Measurements from ENCODE around the gene TRDN.
"Not testable (repeated sequence)": the region's sequence is repeated elsewhere in the genome, so short reads cannot be mapped to it uniquely, and the experiment has no call there.

TRDN gene

DNA sequence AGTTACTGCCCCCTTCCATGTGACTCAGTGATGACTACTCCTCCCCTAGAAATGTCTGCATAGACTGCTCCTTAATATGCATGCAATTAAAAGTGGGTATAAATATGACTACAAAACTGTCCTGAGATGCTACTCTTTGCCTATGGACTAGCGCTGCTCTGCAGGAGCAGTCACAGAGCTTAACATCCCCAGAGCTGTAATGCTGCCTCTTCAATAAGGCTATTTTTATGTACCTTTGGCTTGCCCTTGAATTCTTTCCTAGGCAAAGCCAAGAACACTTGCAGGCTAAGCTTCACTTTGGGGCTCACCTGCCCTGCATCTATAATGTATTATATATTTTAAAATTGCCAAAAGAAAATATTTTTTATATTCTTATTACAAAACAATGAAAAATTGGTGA is 341.6 kb downstream of the TRDN start:
- no peak for DNase-seq (ENCODE audit: low read depth)

DNA sequence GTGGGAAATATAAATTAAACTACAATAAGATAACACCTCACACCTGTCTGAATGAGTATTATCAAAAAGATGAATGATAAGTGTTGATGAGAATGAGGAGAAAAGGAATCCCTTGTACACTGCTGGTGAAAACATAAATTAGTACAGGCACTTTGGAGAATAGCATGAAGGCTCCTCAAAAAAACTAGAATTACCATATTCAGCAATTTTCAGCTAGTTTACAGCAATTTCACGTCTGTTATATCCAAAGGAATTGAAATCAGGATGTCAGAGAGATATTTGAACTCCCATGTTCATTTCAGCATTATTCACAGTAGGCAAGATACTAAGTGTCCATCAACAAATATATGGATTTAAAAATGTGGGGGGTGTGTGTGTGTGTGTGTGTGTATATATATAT is 348.1 kb downstream of the TRDN start:
- no peak for DNase-seq (ENCODE audit: low read depth)

- DNase-seq (ENCODE audit: low read depth), result no peak
These were observed 360.2 kb downstream of the TRDN start for GRCh38 chr6:123276546-123276980.

DNA sequence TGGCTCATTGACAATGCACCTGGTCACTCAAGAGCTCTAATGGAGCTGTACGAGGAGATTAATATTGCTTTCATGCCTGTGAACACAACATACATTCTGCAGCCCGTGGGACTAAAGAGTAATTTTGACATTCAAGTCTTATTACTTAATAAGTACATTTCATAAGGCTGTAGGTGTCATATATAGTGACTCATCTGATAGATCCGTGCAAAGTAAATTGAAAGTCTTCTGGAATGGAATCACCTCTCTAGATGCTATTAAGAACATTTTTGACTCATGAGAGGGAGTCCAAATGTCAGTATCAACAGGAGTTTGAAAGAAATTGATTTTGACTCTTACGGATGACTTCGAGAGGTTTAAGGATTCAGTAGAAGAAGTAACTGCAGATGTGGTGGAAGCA is 372.8 kb downstream of the TRDN start:
- DNase-seq (ENCODE audit: low read depth), result no peak

DNA sequence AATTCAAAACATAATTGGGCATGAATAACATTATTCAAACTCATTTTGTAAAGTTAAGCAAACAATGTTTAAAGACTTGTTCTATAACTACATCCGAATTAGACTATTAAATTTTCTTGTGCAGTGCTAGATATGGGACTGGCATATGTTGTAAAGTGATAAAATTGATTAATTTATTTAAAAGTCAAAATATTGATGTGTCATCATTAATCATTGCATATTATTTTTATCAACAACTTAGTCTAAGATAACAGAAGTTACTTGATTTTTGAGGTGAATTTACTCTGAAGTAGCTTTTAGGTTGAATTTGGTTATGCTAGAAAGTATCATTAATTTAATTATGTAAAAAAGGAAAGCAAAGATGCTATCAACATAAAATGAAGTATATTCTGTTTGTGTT is 396.1 kb downstream of the TRDN start:
- no peak for DNase-seq (ENCODE audit: low read depth)

DNA sequence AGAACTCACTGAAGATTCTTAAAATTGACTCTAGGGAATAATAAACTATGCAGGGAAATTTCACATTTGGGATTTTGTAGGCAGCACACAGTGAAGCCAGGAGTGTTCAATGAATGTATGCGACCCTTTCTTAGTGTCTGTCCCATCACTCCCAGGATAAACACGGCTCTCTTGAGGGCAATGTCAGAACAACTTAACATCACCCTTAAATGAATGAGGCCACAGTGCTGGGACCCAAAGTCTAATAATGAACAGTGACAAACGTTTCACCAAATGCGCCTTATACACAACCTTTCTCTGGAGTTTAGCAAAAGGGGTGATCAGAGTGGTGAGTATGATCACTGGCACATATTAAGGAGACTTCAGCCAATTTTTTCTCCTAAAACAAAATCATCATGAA is 403.4 kb downstream of the TRDN start:
- no peak for DNase-seq (ENCODE audit: low read depth)

DNA sequence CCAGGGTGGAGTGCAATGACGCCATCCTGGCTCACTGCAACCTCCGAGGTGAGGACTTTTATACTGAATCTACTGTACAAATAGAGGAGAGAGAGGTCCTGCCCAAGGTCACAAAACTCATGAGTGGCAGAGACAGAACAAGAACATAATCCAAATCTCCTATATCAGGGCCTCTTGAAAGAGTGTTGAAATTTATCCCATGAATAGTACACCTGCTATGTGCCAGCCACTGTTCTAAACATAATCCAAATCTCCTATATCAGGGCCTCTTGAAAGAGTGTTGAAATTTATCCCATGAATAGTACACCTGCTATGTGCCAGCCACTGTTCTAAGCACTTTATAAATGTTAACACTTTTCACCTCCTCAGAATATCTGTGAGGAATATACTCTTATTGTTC is 409.0 kb downstream of the TRDN start:
- not testable (repeated sequence) for DNase-seq (ENCODE audit: low read depth)

- no peak for DNase-seq (ENCODE audit: low read depth)
These were observed 410.4 kb downstream of the TRDN start for GRCh38 chr6:123226398-123226797.

DNA sequence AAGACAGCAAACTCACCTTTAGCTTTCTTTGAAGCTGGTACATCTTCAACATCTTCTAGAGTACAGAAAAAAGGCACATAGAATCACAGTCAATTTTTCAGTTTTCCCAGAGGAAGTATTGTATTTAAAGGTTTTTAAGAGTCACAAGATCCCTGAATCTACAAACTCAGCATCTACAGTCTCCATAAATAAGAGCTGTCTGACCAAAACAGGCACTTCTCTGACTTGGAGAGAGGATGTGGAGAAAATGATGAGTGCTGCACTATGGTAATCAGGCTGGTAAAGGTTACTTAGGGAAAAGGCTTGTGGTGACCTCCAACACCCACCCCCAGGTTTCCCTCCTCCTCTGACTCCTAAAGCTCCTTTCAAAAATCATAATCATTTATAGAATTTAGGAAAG is 412.7 kb downstream of the TRDN start:
- DNase-seq (ENCODE audit: low read depth), result no peak

DNA sequence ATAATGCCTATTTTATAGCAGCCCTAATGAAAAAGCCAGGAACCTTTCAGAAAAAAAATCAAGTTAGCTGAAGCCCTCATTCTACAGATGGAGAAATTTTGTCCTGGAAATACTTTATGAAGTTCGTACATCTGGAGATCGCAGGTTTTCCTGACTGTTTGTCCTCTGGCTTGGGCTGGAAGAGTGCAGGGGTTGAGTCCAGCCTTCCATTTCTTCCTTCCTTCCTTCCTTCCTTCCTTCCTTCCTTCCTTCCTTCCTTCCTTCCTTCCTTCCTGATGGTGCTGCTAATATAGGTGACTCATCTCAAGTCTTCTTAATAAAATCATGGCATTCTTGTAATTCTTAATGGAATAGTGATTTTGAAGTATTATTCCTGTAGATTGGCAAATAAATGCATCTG is 413.3 kb downstream of the TRDN start:
- DNase-seq (ENCODE audit: low read depth), result no peak

DNA sequence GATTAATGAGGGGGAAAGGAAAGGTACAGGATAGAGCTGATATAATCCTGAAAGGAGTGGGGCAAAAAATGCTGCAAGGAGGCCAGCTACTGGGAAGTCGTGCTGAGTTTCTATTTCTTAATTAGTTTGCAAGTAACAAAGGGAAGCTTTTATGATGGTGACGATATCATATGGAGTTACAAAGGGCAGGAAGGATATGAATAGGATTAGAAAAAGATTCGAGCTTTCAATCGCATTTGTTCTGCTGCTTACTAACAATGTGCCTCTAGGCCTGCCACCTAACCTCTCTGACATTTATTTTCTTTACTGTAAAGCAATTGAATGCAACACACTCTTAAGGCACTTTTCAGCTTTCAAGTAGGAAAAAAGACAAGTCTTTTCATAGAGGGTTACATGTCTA is 421.5 kb downstream of the TRDN start:
- no peak for DNase-seq (ENCODE audit: low read depth)

DNA sequence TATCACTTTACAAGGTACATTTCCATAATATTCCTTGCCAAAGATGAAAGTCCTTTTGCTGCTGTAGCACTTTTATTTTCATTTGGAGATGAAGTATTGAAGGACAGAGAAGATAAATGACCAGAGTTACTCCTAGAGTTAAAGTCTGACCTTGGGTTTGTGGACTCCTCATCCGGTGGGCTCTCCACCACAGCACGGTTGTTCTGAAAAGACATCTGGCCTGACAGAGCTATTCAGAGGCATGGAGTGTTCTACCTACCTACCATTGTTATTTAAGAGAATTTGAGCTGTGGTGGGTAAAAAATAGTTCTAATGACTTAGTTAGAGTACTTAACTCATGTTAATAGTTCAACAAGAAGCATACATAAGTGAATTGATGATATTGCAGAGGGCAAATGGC is 422.3 kb downstream of the TRDN start:
- no peak for DNase-seq (ENCODE audit: low read depth)

DNA sequence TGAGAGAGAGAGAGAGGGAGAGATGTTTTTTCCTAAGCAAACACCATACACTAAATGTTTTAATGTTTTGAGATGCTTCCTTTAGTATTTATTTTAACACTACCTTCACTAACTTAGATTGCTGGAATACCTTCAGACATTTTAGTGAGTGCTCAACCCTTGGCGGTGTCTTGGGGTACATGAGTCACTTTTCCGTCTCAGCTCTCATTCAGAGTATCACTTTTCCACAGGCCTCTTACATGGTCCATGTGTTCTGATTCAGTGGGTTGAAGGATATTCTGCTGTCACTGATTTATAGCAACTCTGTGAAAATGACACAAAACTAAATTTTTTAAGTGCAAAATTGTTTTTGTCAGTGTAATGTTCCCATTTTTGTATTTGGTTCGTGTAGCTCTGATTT is 422.8 kb downstream of the TRDN start:
- DNase-seq (ENCODE audit: low read depth), result no peak

- no peak for DNase-seq (ENCODE audit: low read depth)
These were observed 424.8 kb downstream of the TRDN start for GRCh38 chr6:123211777-123212545.

DNA sequence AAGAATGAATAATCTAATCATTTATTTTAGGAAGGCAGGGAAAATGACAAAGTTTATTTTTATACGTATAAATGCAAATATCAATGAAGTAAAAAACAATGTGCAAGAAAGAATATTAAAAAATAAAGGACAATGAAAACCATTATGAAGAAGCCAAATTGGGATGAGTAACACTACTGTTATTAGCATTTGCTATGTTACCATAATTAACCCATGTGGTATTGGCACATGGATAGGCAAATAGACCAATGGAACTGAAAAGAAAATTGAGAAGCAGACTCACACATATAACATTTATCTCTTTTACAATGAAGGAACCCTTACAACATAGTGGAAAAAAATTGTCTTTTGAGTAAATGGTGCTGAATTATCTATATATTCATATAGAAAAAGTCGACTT is 426.1 kb downstream of the TRDN start:
- no peak for DNase-seq (ENCODE audit: low read depth)

- no peak for DNase-seq (ENCODE audit: low read depth)
These were observed 428.7 kb downstream of the TRDN start for GRCh38 chr6:123207967-123208510.

DNA sequence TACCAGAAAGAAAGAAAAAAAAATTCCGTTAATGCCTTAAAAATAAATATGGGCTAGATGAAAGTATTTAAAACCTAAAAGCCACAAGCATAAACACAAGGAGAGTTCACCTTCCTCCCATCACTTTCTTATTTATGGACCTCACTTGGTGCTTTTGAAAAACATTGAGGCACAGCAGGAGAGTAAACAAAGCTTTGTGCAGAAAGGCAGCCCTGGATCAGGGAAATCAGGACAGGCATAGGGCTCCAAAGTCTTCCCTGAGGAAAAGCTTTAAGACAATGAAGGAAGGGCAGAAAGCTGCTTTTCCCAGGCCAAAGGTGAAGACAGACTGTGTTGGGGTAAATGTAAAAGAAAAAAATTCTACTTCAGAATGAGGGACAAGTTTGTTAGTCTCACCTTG is 432.8 kb downstream of the TRDN start:
- no peak for DNase-seq (ENCODE audit: low read depth)

DNA sequence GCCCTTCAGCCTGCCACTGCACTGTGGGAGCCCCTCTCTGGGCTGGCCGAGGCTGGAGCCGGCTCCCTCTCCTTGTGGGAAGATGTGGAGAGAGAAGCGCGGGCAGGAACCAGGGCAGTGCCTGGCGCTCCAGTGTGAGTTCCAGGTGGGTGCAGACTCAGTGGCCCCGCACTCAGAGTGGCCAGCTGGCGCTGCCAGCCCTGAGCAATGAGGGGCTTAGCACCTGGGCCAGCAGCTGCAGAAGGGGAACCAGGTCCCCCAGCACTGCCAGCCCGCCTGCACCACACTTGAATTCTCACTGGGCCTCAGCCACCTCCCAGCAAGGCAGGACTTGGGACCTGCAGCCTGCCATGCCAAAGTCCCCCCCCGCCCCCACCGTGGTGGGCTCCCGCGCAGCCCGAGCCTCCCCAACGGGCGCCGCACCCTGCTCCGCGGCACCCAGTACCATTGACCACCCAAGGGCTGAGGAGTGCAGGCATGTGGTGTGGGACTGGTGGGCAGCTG is 434.8 kb downstream of the TRDN start:
- no peak for DNase-seq (ENCODE audit: low read depth)

DNA sequence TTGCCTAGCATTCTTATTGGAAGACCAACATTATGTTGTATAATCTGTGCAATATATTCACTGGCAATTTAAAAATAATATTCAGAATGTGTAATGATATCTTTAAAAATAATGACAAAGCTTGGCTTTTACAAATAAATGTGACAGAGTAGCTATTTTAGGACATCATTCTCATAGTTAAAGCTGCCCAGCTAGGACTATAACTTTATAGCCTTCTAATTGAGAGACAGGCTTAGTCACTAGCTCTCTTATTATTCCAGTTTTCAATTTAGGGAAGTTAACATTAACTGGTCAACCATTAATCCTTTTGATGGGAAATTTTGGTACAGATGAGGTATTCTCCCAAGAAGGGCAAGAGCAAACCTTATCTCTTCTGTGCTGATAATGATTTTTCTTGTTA is 443.5 kb downstream of the TRDN start:
- DNase-seq (ENCODE audit: low read depth), result no peak

- DNase-seq (ENCODE audit: low read depth), result no peak
These were observed 446.9 kb downstream of the TRDN start for GRCh38 chr6:123189816-123190215.

DNA sequence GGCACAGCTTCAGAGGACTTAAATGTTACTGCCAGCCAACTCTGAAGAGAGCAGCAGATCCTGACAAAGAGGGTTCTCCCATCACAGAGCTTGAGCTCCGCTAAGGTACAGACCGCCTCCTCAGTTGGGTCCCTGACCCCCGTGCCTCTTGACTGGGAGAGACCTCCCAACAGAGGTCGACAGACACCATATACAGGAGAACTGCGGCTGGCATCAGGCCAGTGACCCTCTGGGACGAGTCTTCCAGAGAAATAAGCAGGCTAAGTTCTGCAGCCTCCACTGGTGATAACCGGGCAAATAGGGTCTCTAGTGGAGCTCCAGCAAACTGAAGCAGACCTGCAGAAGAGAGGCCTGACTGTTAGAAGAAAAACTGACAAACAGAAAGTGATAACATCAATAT is 453.8 kb downstream of the TRDN start:
- no peak for DNase-seq (ENCODE audit: low read depth)

DNA sequence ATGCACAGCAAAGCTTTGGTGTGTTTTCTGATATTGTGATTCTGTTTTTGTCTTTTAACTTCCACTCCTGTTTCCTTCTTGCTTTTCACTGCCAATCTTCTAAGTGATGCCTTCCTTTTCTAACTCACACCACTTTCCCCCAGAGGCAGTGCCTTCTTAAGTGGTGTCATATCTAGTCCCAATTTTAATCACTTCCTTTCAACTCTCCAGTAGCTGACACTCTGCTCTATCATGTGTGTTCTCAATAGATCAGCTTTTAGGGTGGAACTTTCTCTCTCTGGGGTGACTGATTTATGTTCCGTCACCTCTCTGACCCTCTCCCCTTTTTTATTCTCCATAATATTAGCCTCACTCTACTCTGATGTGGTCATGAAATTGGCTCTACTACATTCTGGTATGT is 460.0 kb downstream of the TRDN start:
- no peak for DNase-seq (ENCODE audit: low read depth)

DNA sequence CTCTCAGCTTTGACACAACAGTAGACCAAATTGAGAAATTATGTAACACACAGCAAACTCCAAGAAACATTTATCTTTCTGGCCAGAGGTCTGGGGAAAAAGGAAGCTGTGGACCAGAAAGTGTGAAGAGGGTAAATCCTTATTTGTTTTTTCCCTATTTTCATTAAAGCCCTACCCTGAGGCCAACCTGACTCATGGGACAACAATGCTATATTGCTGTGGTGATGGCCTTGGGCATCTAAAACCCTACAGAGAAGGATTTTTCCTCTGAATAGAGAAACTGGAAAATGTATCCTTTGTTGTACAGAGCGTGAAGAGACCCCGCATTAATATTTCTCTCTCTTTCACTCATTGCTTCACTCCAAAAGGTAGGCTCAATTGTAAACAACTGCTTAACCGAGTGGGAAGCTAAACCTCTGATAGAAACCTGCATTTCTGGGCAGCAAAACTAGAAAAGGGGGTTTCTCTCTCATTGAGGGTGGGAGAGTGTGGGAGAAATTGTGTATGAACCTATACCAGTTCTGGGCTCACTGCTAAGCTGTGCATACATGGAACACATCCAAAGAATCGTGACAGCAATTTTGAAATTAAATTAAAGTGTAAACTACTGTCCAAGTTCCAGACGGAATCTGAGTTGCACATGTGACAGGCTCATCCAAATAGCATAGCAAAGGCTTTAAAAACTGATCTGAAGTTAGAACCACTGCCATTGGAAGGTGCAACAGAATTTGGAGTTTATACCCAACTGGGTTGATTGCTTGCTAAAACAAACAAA is 465.2 kb downstream of the TRDN start:
- no peak for DNase-seq (ENCODE audit: low read depth)
